Activated CD8-positive, alpha-beta memory T cell treated with anti-CD3 and anti-CD28 coated beads, Interleukin-2, amount 50 U/mL, for 48 hours (primary cell): ENCODE data around the gene PRORP.
"Not testable (repeated sequence)": the region's sequence is repeated elsewhere in the genome, so short reads cannot be mapped to it uniquely, and the experiment has no call there.

Source experiments
- DNase-seq: peaks from one replicate; pipeline ENCODE4 v3.0.0-alpha.2; 2020

Gene PRORP

GRCh38 chr14:35140718-35141581 lies 18.6 kb downstream of the PRORP start:
- no peak for DNase-seq

- no peak for DNase-seq
Measured at GRCh38 chr14:35144029-35144428, 21.7 kb downstream of the PRORP start.

- no peak for DNase-seq
Measured at GRCh38 chr14:35146711-35147149, 24.4 kb downstream of the PRORP start.

GRCh38 chr14:35147186-35147585 lies 24.8 kb downstream of the PRORP start:
- DNase-seq = no peak

GRCh38 chr14:35147711-35148110 lies 25.4 kb downstream of the PRORP start:
- DNase-seq = no peak

- DNase-seq = no peak
Measured at GRCh38 chr14:35149239-35149638, 26.9 kb downstream of the PRORP start.

- not testable (repeated sequence) for DNase-seq
Measured at GRCh38 chr14:35152531-35152930, 30.2 kb downstream of the PRORP start.

GRCh38 chr14:35154016-35154415 lies 31.7 kb downstream of the PRORP start:
- DNase-seq = no peak

- no peak for DNase-seq
Measured at GRCh38 chr14:35155962-35156361, 33.6 kb downstream of the PRORP start.

- DNase-seq = no peak
Measured at GRCh38 chr14:35158491-35158890, 36.1 kb downstream of the PRORP start.

GRCh38 chr14:35158951-35159653 lies 36.8 kb downstream of the PRORP start:
- no peak for DNase-seq

GRCh38 chr14:35159742-35160409 lies 37.5 kb downstream of the PRORP start:
- no peak for DNase-seq

- DNase-seq = no peak
Measured at GRCh38 chr14:35161231-35161630, 38.9 kb downstream of the PRORP start.

GRCh38 chr14:35163384-35163783 lies 41.0 kb downstream of the PRORP start:
- no peak for DNase-seq

GRCh38 chr14:35164849-35165248 lies 42.5 kb downstream of the PRORP start:
- no peak for DNase-seq

- no peak for DNase-seq
Measured at GRCh38 chr14:35167496-35167895, 45.1 kb downstream of the PRORP start.
